HepG2 (cell line): ENCODE measurements around the gene HELZ2. TPM values are rescaled to one million over a fixed set of nuclear protein-coding genes. Genes with fewer than 3 reads are reported as not detected.

Source experiments
- GATAD2A ChIP-seq: IDR thresholded peaks from 2 replicates; pipeline ENCODE4 v1.6.1; 2016
- KMT2B ChIP-seq: IDR thresholded peaks from 2 replicates; pipeline ENCODE4 v1.6.1; 2016; ENCODE audit warnings: missing genetic modification reagents, missing compliant biosample characterization
- MED8 ChIP-seq: sonication (generic); formaldehyde crosslinking; IDR thresholded peaks from 2 replicates; pipeline ENCODE4 v1.8.1; 2023; ENCODE audit warnings: mild to moderate bottlenecking, missing genetic modification reagents; ENCODE audit not compliant: insufficient replicate concordance
- MYNN ChIP-seq: sonication (generic); formaldehyde crosslinking; IDR thresholded peaks from 2 replicates; pipeline ENCODE4 v1.4.0; 2020; ENCODE audit warnings: mild to moderate bottlenecking, low read depth, missing genetic modification reagents
- RAD21 ChIP-seq: fragments of 450-650 bp; formaldehyde crosslinking; IDR thresholded peaks from 2 replicates; pipeline ENCODE4 v1.5.0; 2020; ENCODE audit warnings: mild to moderate bottlenecking
- SUZ12 ChIP-seq: fragments of 150-350 bp; IDR thresholded peaks from 2 replicates; pipeline ENCODE4 v1.6.1; 2014; ENCODE audit warnings: low read depth, low read length
- ZFY ChIP-seq: sonication (generic); formaldehyde crosslinking; IDR thresholded peaks from 2 replicates; pipeline ENCODE4 v1.4.0; 2020; ENCODE audit warnings: missing genetic modification reagents
- ZNF180 ChIP-seq: sonication (generic); formaldehyde crosslinking; IDR thresholded peaks from 2 replicates; pipeline ENCODE4 v1.4.0; 2020; ENCODE audit warnings: low read depth, missing genetic modification reagents, borderline replicate concordance
- ZNF263 ChIP-seq: sonication (generic); formaldehyde crosslinking; IDR thresholded peaks from 2 replicates; pipeline ENCODE4 v1.4.0; 2020; ENCODE audit warnings: missing genetic modification reagents
- ZNF431 ChIP-seq: sonication (generic); formaldehyde crosslinking; IDR thresholded peaks from 2 replicates; pipeline ENCODE4 v1.9.0; 2022; ENCODE audit warnings: missing genetic modification reagents, low read depth, mild to moderate bottlenecking, borderline replicate concordance
- polyA plus RNA-seq, 8 experiments: library from polyadenylated mRNA; depleted of rRNA in 3 of 8; stranded (reverse) in 7 of 8; unstranded in 1 of 8; fragments of >200 nt; fragmentation: Illumina TruSeq in 4 of 8; extraction: Trizol in 4 of 8; gene quantifications; 2 replicates each; pipeline versions ENCODE4 v1.2.1 to v1.2.3, GENCODE V29; 2011 to 2016; ENCODE audit warnings: low read depth in 4 of 8, missing spikeins in 1 of 8, mixed read lengths in 1 of 8; ENCODE audit not compliant: insufficient read depth in 1 of 8
- total RNA-seq, 5 experiments: library from RNA; depleted of rRNA; stranded (reverse); fragments of >200 nt; fragmentation: Illumina TruSeq; extraction: Trizol; gene quantifications; 2 replicates each; pipeline ENCODE4 v1.2.3, GENCODE V29; 2016; ENCODE audit warnings: low read depth in 1 of 5
- TF ChIP-seq, protein P1 (sequence below): sonication (generic); formaldehyde crosslinking; IDR thresholded peaks from 2 replicates; pipeline ENCODE4 v1.4.0; 2020; ENCODE audit warnings: missing genetic modification reagents
- TF ChIP-seq, protein P2 (sequence below): sonication (generic); formaldehyde crosslinking; IDR thresholded peaks from 2 replicates; pipeline ENCODE4 v1.8.0; 2022; ENCODE audit warnings: missing genetic modification reagents, low read depth, mild to moderate bottlenecking, borderline replicate concordance
- TF ChIP-seq, protein P3 (sequence below): sonication (generic); formaldehyde crosslinking; conservative IDR thresholded peaks from 2 replicates; pipeline ENCODE4 v1.4.0; 2020; ENCODE audit warnings: missing genetic modification reagents
- TF ChIP-seq, protein P4 (sequence below): sonication (generic); formaldehyde crosslinking; IDR thresholded peaks from 2 replicates; pipeline ENCODE4 v1.4.0; 2020; ENCODE audit warnings: mild to moderate bottlenecking, missing genetic modification reagents
- TF ChIP-seq, protein P5 (sequence below): sonication (generic); formaldehyde crosslinking; IDR thresholded peaks from 2 replicates; pipeline ENCODE4 v1.8.1; 2023; ENCODE audit warnings: mild to moderate bottlenecking, inconsistent platforms, moderate library complexity, missing genetic modification reagents, borderline replicate concordance

HELZ2 gene
- total and polyA plus RNA-seq, 2 of the 13 experiments (the other 11 are each of a cell fraction or from before 2014, with no cell fraction given), result 9.6 to 10.1 TPM

DNA sequence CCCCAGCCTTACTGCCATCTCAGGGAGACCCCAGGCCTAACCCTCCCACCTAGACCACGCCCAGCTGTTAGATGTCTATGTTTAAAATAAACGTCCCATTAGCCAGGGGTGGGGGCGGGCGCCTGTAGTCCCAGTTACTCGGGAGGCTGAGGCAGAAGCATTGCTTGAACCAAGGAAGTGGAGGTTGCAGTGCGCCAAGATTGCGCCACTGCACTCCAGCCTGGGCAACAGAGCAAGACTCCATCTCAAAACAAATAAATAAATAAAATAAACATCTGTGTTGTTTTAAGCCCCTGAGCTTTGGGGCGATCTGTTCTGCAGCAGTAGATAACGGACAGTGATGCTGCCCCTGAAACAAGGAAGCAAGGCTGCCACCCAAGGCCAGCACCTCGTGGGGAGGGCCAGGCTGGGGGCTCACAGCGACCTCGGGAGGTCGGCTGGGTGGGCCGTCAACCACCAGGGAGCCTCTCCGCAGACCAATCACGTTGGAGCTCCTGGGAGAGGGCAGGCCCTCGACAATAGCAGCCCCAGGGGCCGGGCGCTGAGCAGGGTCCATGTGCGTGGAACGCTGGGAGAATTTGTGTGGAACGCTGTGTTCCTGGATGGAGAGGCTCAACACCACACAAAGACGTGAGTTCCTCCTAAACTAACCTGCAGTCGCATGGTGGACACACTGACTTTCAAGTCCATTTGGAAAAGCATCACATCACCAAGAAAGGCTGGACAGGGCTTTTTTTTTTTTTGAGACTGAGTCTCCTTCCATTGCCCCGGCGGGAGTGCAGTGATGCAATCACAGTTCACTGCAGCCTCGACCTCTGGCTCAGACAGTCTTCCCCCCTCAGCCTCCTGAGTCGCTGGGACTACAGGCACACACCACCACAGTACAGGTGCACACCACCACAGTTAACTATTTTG lies 1.0 kb upstream of the HELZ2 start (continued):
- TF ChIP-seq, protein P1, sequence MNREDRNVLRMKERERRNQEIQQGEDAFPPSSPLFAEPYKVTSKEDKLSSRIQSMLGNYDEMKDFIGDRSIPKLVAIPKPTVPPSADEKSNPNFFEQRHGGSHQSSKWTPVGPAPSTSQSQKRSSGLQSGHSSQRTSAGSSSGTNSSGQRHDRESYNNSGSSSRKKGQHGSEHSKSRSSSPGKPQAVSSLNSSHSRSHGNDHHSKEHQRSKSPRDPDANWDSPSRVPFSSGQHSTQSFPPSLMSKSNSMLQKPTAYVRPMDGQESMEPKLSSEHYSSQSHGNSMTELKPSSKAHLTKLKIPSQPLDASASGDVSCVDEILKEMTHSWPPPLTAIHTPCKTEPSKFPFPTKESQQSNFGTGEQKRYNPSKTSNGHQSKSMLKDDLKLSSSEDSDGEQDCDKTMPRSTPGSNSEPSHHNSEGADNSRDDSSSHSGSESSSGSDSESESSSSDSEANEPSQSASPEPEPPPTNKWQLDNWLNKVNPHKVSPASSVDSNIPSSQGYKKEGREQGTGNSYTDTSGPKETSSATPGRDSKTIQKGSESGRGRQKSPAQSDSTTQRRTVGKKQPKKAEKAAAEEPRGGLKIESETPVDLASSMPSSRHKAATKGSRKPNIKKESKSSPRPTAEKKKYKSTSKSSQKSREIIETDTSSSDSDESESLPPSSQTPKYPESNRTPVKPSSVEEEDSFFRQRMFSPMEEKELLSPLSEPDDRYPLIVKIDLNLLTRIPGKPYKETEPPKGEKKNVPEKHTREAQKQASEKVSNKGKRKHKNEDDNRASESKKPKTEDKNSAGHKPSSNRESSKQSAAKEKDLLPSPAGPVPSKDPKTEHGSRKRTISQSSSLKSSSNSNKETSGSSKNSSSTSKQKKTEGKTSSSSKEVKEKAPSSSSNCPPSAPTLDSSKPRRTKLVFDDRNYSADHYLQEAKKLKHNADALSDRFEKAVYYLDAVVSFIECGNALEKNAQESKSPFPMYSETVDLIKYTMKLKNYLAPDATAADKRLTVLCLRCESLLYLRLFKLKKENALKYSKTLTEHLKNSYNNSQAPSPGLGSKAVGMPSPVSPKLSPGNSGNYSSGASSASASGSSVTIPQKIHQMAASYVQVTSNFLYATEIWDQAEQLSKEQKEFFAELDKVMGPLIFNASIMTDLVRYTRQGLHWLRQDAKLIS, result no peak
- TF ChIP-seq MYNN (CRISPR knock-in tag), result peak; percentile 82
- TF ChIP-seq, protein P2, sequence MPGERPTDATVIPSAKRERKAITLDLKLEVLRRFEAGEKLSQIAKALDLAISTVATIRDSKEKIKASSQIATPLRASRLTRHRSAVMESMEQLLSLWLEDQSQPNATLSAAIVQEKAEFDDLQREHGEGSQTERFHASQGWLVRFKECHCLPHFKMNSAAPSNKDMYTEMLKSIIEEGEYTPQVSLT (CRISPR knock-in tag), result no peak
- no peak for TF ChIP-seq ZNF180 (CRISPR knock-in tag)
- peak; percentile 80; the same call in 1 of the 2 replicates for TF ChIP-seq GATAD2A (CRISPR knock-in tag)
- TF ChIP-seq, protein P3, sequence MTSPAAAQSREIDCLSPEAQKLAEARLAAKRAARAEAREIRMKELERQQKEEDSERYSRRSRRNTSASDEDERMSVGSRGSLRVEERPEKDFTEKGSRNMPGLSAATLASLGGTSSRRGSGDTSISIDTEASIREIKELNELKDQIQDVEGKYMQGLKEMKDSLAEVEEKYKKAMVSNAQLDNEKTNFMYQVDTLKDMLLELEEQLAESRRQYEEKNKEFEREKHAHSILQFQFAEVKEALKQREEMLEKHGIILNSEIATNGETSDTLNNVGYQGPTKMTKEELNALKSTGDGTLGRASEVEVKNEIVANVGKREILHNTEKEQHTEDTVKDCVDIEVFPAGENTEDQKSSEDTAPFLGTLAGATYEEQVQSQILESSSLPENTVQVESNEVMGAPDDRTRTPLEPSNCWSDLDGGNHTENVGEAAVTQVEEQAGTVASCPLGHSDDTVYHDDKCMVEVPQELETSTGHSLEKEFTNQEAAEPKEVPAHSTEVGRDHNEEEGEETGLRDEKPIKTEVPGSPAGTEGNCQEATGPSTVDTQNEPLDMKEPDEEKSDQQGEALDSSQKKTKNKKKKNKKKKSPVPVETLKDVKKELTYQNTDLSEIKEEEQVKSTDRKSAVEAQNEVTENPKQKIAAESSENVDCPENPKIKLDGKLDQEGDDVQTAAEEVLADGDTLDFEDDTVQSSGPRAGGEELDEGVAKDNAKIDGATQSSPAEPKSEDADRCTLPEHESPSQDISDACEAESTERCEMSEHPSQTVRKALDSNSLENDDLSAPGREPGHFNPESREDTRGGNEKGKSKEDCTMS (CRISPR knock-in tag), result no peak
- TF ChIP-seq ZFY, result no peak
- TF ChIP-seq KMT2B, result peak; percentile 48; the same call in 1 of the 2 replicates
- TF ChIP-seq ZNF263 (CRISPR knock-in tag), result no peak; the same call in 1 of the 2 replicates
- no peak for TF ChIP-seq SUZ12
- TF ChIP-seq, protein P4, sequence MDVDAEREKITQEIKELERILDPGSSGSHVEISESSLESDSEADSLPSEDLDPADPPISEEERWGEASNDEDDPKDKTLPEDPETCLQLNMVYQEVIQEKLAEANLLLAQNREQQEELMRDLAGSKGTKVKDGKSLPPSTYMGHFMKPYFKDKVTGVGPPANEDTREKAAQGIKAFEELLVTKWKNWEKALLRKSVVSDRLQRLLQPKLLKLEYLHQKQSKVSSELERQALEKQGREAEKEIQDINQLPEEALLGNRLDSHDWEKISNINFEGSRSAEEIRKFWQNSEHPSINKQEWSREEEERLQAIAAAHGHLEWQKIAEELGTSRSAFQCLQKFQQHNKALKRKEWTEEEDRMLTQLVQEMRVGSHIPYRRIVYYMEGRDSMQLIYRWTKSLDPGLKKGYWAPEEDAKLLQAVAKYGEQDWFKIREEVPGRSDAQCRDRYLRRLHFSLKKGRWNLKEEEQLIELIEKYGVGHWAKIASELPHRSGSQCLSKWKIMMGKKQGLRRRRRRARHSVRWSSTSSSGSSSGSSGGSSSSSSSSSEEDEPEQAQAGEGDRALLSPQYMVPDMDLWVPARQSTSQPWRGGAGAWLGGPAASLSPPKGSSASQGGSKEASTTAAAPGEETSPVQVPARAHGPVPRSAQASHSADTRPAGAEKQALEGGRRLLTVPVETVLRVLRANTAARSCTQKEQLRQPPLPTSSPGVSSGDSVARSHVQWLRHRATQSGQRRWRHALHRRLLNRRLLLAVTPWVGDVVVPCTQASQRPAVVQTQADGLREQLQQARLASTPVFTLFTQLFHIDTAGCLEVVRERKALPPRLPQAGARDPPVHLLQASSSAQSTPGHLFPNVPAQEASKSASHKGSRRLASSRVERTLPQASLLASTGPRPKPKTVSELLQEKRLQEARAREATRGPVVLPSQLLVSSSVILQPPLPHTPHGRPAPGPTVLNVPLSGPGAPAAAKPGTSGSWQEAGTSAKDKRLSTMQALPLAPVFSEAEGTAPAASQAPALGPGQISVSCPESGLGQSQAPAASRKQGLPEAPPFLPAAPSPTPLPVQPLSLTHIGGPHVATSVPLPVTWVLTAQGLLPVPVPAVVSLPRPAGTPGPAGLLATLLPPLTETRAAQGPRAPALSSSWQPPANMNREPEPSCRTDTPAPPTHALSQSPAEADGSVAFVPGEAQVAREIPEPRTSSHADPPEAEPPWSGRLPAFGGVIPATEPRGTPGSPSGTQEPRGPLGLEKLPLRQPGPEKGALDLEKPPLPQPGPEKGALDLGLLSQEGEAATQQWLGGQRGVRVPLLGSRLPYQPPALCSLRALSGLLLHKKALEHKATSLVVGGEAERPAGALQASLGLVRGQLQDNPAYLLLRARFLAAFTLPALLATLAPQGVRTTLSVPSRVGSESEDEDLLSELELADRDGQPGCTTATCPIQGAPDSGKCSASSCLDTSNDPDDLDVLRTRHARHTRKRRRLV (CRISPR knock-in tag), result peak; percentile 88
- TF ChIP-seq ZNF431, result peak; percentile 58; the same call in 1 of the 2 replicates
- no peak for TF ChIP-seq RAD21 (CRISPR knock-in tag)
- TF ChIP-seq, protein P5, sequence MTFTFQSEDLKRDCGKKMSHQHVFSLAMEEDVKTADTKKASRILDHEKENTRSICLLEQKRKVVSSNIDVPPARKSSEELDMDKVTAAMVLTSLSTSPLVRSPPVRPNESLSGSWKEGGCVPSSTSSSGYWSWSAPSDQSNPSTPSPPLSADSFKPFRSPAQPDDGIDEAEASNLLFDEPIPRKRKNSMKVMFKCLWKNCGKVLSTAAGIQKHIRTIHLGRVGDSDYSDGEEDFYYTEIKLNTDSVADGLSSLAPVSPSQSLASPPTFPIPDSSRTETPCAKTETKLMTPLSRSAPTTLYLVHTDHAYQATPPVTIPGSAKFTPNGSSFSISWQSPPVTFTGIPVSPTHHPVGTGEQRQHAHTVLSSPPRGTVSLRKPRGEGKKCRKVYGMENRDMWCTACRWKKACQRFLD (CRISPR knock-in tag), result no peak
- no peak for TF ChIP-seq MED8 (CRISPR knock-in tag)
